ENCODE data around the gene PPP4R4.
A peak's percentile ranks its signal among the peaks of the same experiment; 100 is the strongest.

Gene PPP4R4

GRCh38 chr14:94128216-94128839 lies 45.8 kb upstream of the PPP4R4 start:
- H3K4me3 ChIP-seq (ENCODE audit: low read depth, low read length), result peak overlapping the region; percentile 68
- TF ChIP-seq CTCF (IDR thresholded peaks at IDR 0.05; ENCODE audit: low read depth, low read length), result no peak

DNA sequence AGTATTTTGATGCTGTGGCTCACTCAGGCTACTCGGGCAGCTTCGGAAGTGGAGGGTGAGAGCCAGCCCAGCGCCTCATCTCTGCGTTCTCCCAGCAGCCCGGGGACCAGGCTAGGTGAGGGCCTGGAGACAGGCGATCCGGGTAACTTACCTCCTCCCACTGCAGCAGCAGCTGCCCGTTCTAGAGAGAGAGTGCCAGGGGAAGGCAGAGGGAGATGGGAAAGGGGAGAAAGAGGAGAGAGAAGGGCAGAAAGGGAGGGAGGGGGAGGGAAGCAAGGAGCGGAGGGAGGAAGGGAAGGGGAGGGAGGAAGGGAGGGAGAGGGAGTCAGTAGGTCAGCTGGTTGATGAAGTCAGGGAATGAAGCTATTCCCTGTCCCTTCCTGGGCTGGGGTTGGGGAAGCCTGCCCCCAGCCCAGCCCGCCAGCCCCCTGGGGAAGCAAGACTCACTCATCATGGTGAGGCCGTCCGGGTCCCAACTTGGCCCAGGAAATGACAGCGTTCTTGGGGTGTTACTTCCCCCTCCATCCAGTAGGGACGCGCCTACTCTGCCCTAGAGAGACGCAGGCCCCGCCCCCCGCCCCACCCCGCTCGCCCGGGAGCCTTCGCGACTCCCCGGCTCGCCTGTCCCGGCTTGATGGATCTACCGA lies 44.9 kb upstream of the PPP4R4 start, which contains the start of gene IFI27L2:
Gene IFI27L2 (minus strand): TSS at position 494 of the 647 bp plus-strand sequence. CDS start 40 bp downstream, at position 454.
- H3K4me3 ChIP-seq (ENCODE audit: low read depth, low read length), result peak within 1 kb of the TSS; percentile 68
- no peak for TF ChIP-seq CTCF (IDR thresholded peaks at IDR 0.05; ENCODE audit: low read depth, low read length)

- H3K4me3 ChIP-seq (ENCODE audit: low read depth, low read length), result peak overlapping the region; percentile 68
- no peak for TF ChIP-seq CTCF (IDR thresholded peaks at IDR 0.05; ENCODE audit: low read depth, low read length)
These were observed 44.2 kb upstream of the PPP4R4 start for GRCh38 chr14:94129758-94130414.

- H3K4me3 ChIP-seq (ENCODE audit: low read depth, low read length), result no peak overlapping the region
- peak; percentile 55; the same call in 1 of the 2 replicates for TF ChIP-seq CTCF (IDR thresholded peaks at IDR 0.05; ENCODE audit: low read depth, low read length)
These were observed 41.7 kb upstream of the PPP4R4 start for GRCh38 chr14:94132285-94132887.

DNA sequence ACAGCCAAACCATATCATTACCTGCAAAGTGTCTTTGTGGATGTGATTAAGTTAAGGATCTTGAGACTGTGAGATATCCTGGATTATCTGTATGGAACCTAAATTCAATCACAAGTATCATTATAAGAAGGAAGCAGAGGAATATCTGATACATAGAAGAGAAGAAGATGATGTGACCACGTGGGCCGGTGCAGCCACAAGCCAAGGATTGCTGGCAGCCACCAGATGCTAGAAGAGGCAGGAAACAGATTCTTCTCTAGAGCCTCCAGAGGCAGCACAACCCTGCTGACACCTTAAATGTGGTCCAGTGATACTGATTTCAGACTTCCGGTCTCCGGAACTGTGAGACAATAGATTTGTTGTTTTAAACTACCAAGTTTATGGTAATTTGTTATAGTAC lies 38.6 kb upstream of the PPP4R4 start:
- no peak overlapping the region for H3K4me3 ChIP-seq (ENCODE audit: low read depth, low read length)
- no peak for TF ChIP-seq CTCF (IDR thresholded peaks at IDR 0.05; ENCODE audit: low read depth, low read length)

GRCh38 chr14:94136575-94137331 lies 37.4 kb upstream of the PPP4R4 start:
- peak; percentile 98 for TF ChIP-seq CTCF (IDR thresholded peaks at IDR 0.05; ENCODE audit: low read depth, low read length)
- no peak overlapping the region for H3K4me3 ChIP-seq (ENCODE audit: low read depth, low read length)

All from WI38 (cell line).